Heart left ventricle (tissue), 16 donors: ENCODE data around the gene MPZL2. TPM values are rescaled to one million over a fixed set of nuclear protein-coding genes. Genes with fewer than 3 reads are reported as not detected.
A peak's percentile ranks its signal among the peaks of the same experiment; 100 is the strongest.

Experiments
- ATAC-seq, 4 donors: fragments of 200-7000 bp; cut with Tn5 transposase; one replicate each; pipeline ENCODE4 v1.9.1; 2020 to 2022; ENCODE audit warnings: moderate library complexity in 4 of 4, mild to moderate bottlenecking in 3 of 4, moderate number of reproducible peaks in 1 of 4
- DNase-seq, 5 donors: peaks; one replicate each; pipeline ENCODE4 v3.0.0-alpha.2; 2020
- H3K27ac ChIP-seq, 12 donors: fragments of 200-600 bp; sonication (generic) in 4 of 12; one replicate each; pipeline versions ENCODE4 v1.5.0 to v1.8.0; 2016 to 2022; ENCODE audit warnings: mild to moderate bottlenecking in 2 of 12
- H3K27me3 ChIP-seq, 9 donors: fragments of 200-600 bp; sonication (generic) in 2 of 9; one replicate each; pipeline versions ENCODE4 v1.5.1 to v1.8.0; 2016 to 2022; ENCODE audit warnings: mild to moderate bottlenecking in 3 of 9
- H3K36me3 ChIP-seq, 9 donors: fragments of 200-600 bp; sonication (generic) in 2 of 9; one replicate each; pipeline versions ENCODE4 v1.5.0 to v1.8.0; 2018 to 2022; ENCODE audit warnings: mild to moderate bottlenecking in 2 of 9
- H3K4me1 ChIP-seq, 12 donors: fragments of 200-600 bp; sonication (generic) in 4 of 12; one replicate each; pipeline versions ENCODE4 v1.5.0 to v1.8.0; 2016 to 2022; ENCODE audit warnings: mild to moderate bottlenecking in 3 of 12
- H3K4me3 ChIP-seq, 12 donors: fragments of 200-600 bp; sonication (generic) in 4 of 12; one replicate each; pipeline versions ENCODE4 v1.5.0 to v1.8.0; 2017 to 2022; ENCODE audit warnings: mild to moderate bottlenecking in 9 of 12, moderate library complexity in 4 of 12
- H3K9me3 ChIP-seq, 12 donors: fragments of 200-600 bp; sonication (generic) in 4 of 12; one replicate each; pipeline versions ENCODE4 v1.5.0 to v1.8.0; 2016 to 2022; ENCODE audit warnings: mild to moderate bottlenecking in 1 of 12
- CTCF ChIP-seq, 12 donors: fragments of 200-600 bp; sonication (generic) in 4 of 12; IDR thresholded peaks; one replicate each; pipeline versions ENCODE4 v1.5.0 to v1.8.0; 2018 to 2022; ENCODE audit warnings: antibody characterized with exemption in 12 of 12, mild to moderate bottlenecking in 5 of 12
- POLR2A ChIP-seq, 2 donors: fragments of 450-650 bp; IDR thresholded peaks; one replicate each; pipeline ENCODE4 v1.6.1; 2017; ENCODE audit warnings: antibody characterized with exemption in 2 of 2, mild to moderate bottlenecking in 2 of 2, moderate library complexity in 2 of 2
- WGBS, 4 donors: extraction: QIAGEN DNeasy Blood & Tissue Kit in 2 of 4; methylation state at CpG; one replicate each; pipeline versions ENCODE4 v1.1.5 to v1.1.7; 2013 to 2018; 5-methylcytosine and 5-hydroxymethylcytosine counted together
- intact Hi-C, 10 donors: fragments of 100-400 bp; cut with DNase I; formaldehyde crosslinking; loops; one replicate each; pipeline versions ENCODE4 v1.11.1 to v1.14.2; 2022
- polyA plus RNA-seq, 2 donors: library from polyadenylated mRNA; stranded (reverse); fragments of 200-250 nt; gene quantifications; one replicate each; pipeline ENCODE4 v1.2.3, GENCODE V29; 2013
- total RNA-seq, 9 donors: library from RNA; depleted of rRNA in 2 of 9; stranded (reverse); fragments of >200 nt in 2 of 9; fragmentation: NEBNext Ultra II Directional in 3 of 9; extraction: Animal tissue kit (Norgen Biotek cat#: 25700) in 3 of 9; gene quantifications; one replicate each; pipeline versions ENCODE4 v1.1.0 to v1.2.4, GENCODE V29; 2016 to 2023
- donor health status: ischemic (EF 13 %, LVEDD 7.1; RV severe dilation, severe dysfunction).
- donor health status: healthy with polysubstance abuse.
- donor health status: DM: no; HTN: yes; CAD: no.
- donor health status: DM: no; HTN: no; CAD: no.
- donor health status: ischemic (EF 25% LVEDD 6.9; RV normal size, moderate dysfunction).
- donor health status: ischemic (EF 25% LVEDD 5.7; RV mildly dilated, moderate dysfunction).
- donor health status: healthy.
- donor health status: DM: yes; HTN: yes; CAD: no.
- donor health status: ischemic (EF 35%, LVEDD 5.7; RV mildly dilated, moderate dysfunction).
- donor health status: nonischemic (EF 11% LVEDD 7.7; RV severe dilation, severe dysfunction).
- donor health status: DM: yes; HTN: yes; CAD: no.
- donor health status: PGD.
- donor health status: ischemic (EF 29% LVEDD 5.4; RV normal size, mild dysfunction).
- donor health status: nonischemic (EF 23%, LVEDD 6.1; RV moderate dilation, normal function).

MPZL2 gene
- total and polyA plus RNA-seq, 11 donors, result 7.4 to 29.6 (median 13.0) TPM

GRCh38 chr11:118301600-118302195 is 37.6 kb upstream of the MPZL2 start:
- no peaks in the 10 kb centered on the region for H3K4me1 ChIP-seq
- no peak for ATAC-seq
- TF ChIP-seq CTCF (IDR thresholded peaks at IDR 0.05), result no peak
- no peaks in the 10 kb centered on the region for H3K9me3 ChIP-seq
- H3K27ac ChIP-seq, result no peak overlapping the region
- intact Hi-C loops, result loop anchor here in 1 of 10 donors (5.0 kb wide), 1 partner anchor 46 kb away; no protein-coding TSS in a partner anchor
- peaks cover 0 to 14% (median 0%) of the 10 kb centered on the region in 9 donors for H3K27me3 ChIP-seq
- H3K4me3 ChIP-seq, result no peak overlapping the region
- H3K36me3 ChIP-seq, result no peaks in the 10 kb centered on the region
- no peak for DNase-seq
- WGBS, 4 donors, result 60 to 78% (median 69%) methylated on average over 8 of the region's 8 CpGs

- H3K4me3 ChIP-seq, result no peak overlapping the region
- H3K27ac ChIP-seq, result no peak overlapping the region
- H3K4me1 ChIP-seq, result no peaks in the 10 kb centered on the region
- DNase-seq, result no peak
- no peaks in the 10 kb centered on the region for H3K36me3 ChIP-seq
- H3K9me3 ChIP-seq, result no peaks in the 10 kb centered on the region
- H3K27me3 ChIP-seq, result no peaks in the 10 kb centered on the region
- peak in 1 of 4 donors; percentile 47 for ATAC-seq
- intact Hi-C loops, result loop anchor here in 7 of 10 donors (2.0 to 5.0 kb wide), 3 partner anchors 56 to 193 kb away; no protein-coding TSS in a partner anchor
- TF ChIP-seq POLR2A (IDR thresholded peaks at IDR 0.05) (no peak), CTCF (IDR thresholded peaks at IDR 0.05) (peak; percentile 27 to 67 (median 52))
- WGBS, 4 donors, result 59 to 66% (median 61%) methylated on average over 3 of the region's 3 CpGs
Measured at GRCh38 chr11:118295815-118296454, 31.8 kb upstream of the MPZL2 start.

- Histone ChIP-seq H3K4me1 (no peaks in the 10 kb centered on the region), H3K4me3 (no peak overlapping the region), H3K27me3 (no peaks in the 10 kb centered on the region), H3K36me3 (no peaks in the 10 kb centered on the region), H3K9me3 (no peaks in the 10 kb centered on the region), H3K27ac (no peak overlapping the region)
- intact Hi-C loops, result loop anchor here in 7 of 10 donors (5.0 kb wide), 2 partner anchors 57 to 192 kb away; no protein-coding TSS in a partner anchor
- WGBS, 4 donors, result 53 to 75% (median 66%) methylated on average over 5 of the region's 5 CpGs
- DNase-seq (no peak), ATAC-seq (no peak)
- TF ChIP-seq POLR2A (IDR thresholded peaks at IDR 0.05) (no peak), CTCF (IDR thresholded peaks at IDR 0.05) (no peak)
Measured at GRCh38 chr11:118295199-118295598, 31.1 kb upstream of the MPZL2 start.

GRCh38 chr11:118294053-118294452 is 30.0 kb upstream of the MPZL2 start:
- TF ChIP-seq POLR2A (IDR thresholded peaks at IDR 0.05), result no peak
- TF ChIP-seq CTCF (IDR thresholded peaks at IDR 0.05), result no peak
- intact Hi-C loops, result loop anchor here in 6 of 10 donors (5.0 kb wide), 3 partner anchors 97 to 147 kb away; partner anchors contain the start of gene SCN4B (in 1 of the 6)
- Histone ChIP-seq H3K27ac (no peak overlapping the region), H3K27me3 (no peaks in the 10 kb centered on the region), H3K36me3 (no peaks in the 10 kb centered on the region), H3K4me3 (no peak overlapping the region), H3K9me3 (no peaks in the 10 kb centered on the region), H3K4me1 (no peaks in the 10 kb centered on the region)
- DNase-seq (no peak), ATAC-seq (no peak)
- WGBS, 4 donors, result 86 to 94% (median 87%) methylated on average over 2 of the region's 2 CpGs
